Measurements from ENCODE around the gene C1QTNF9B.
"Not testable (repeated sequence)": the region's sequence is repeated elsewhere in the genome, so short reads cannot be mapped to it uniquely, and the experiment has no call there.

C1QTNF9B gene

GRCh38 chr13:23897452-23897919, at the start of gene C1QTNF9B:
Gene C1QTNF9B (minus strand): TSS chr13:23897502.
- H3K4me3 ChIP-seq (ENCODE audit: low read depth, low read length), result not testable (repeated sequence)

GRCh38 chr13:23946900-23947299, 49.6 kb upstream of the C1QTNF9B start:
- no peak overlapping the region for H3K4me3 ChIP-seq (ENCODE audit: low read depth, low read length)

- H3K4me3 ChIP-seq (ENCODE audit: low read depth, low read length), result no peak overlapping the region
Measured at GRCh38 chr13:23946067-23946466, 48.8 kb upstream of the C1QTNF9B start.

- no peak overlapping the region for H3K4me3 ChIP-seq (ENCODE audit: low read depth, low read length)
Measured at GRCh38 chr13:23945612-23946011, 48.3 kb upstream of the C1QTNF9B start.

- no peak overlapping the region for H3K4me3 ChIP-seq (ENCODE audit: low read depth, low read length)
Measured at GRCh38 chr13:23941211-23941610, 43.9 kb upstream of the C1QTNF9B start.

- H3K4me3 ChIP-seq (ENCODE audit: low read depth, low read length), result not testable (repeated sequence)
Measured at GRCh38 chr13:23939666-23940065, 42.4 kb upstream of the C1QTNF9B start.

GRCh38 chr13:23934520-23934919, 37.2 kb upstream of the C1QTNF9B start:
- no peak overlapping the region for H3K4me3 ChIP-seq (ENCODE audit: low read depth, low read length)

GRCh38 chr13:23928985-23929384, 31.7 kb upstream of the C1QTNF9B start:
- no peak overlapping the region for H3K4me3 ChIP-seq (ENCODE audit: low read depth, low read length)

- no peak overlapping the region for H3K4me3 ChIP-seq (ENCODE audit: low read depth, low read length)
Measured at GRCh38 chr13:23923031-23923430, 25.7 kb upstream of the C1QTNF9B start.

GRCh38 chr13:23922005-23922932, 25.0 kb upstream of the C1QTNF9B start:
- no peak overlapping the region for H3K4me3 ChIP-seq (ENCODE audit: low read depth, low read length)

GRCh38 chr13:23921451-23921888, 24.2 kb upstream of the C1QTNF9B start:
- no peak overlapping the region for H3K4me3 ChIP-seq (ENCODE audit: low read depth, low read length)

GRCh38 chr13:23919006-23919405, 21.7 kb upstream of the C1QTNF9B start:
- H3K4me3 ChIP-seq (ENCODE audit: low read depth, low read length), result no peak overlapping the region

GRCh38 chr13:23918208-23918607, 20.9 kb upstream of the C1QTNF9B start:
- H3K4me3 ChIP-seq (ENCODE audit: low read depth, low read length), result no peak overlapping the region

- H3K4me3 ChIP-seq (ENCODE audit: low read depth, low read length), result no peak overlapping the region
Measured at GRCh38 chr13:23915308-23915707, 18.0 kb upstream of the C1QTNF9B start.

GRCh38 chr13:23912469-23912868, 15.2 kb upstream of the C1QTNF9B start:
- no peak overlapping the region for H3K4me3 ChIP-seq (ENCODE audit: low read depth, low read length)

GRCh38 chr13:23909606-23910005, 12.3 kb upstream of the C1QTNF9B start:
- no peak overlapping the region for H3K4me3 ChIP-seq (ENCODE audit: low read depth, low read length)

GRCh38 chr13:23905766-23906165, 8.5 kb upstream of the C1QTNF9B start:
- H3K4me3 ChIP-seq (ENCODE audit: low read depth, low read length), result no peak overlapping the region

GRCh38 chr13:23903906-23904280, 6.6 kb upstream of the C1QTNF9B start:
- no peak overlapping the region for H3K4me3 ChIP-seq (ENCODE audit: low read depth, low read length)

GRCh38 chr13:23902975-23903905, 5.9 kb upstream of the C1QTNF9B start:
- H3K4me3 ChIP-seq (ENCODE audit: low read depth, low read length), result peak overlapping the region; percentile 27

- no peak overlapping the region for H3K4me3 ChIP-seq (ENCODE audit: low read depth, low read length)
Measured at GRCh38 chr13:23901365-23901764, 4.1 kb upstream of the C1QTNF9B start.

GRCh38 chr13:23899555-23899954, 2.3 kb upstream of the C1QTNF9B start:
- no peak overlapping the region for H3K4me3 ChIP-seq (ENCODE audit: low read depth, low read length)

Measured in iPS-11a (cell line).